DLD1 (cell line): ENCODE results near the gene NACC2.
"Not testable (repeated sequence)": the region's sequence is repeated elsewhere in the genome, so short reads cannot be mapped to it uniquely, and the experiment has no call there.

Source experiments
- in situ Hi-C: cut with HindIII; loops from 2 replicates; pipeline ENCODE4 v1.10.0; 2017; ENCODE audit warnings: low sequenced_read_pairs

Gene NACC2

DNA sequence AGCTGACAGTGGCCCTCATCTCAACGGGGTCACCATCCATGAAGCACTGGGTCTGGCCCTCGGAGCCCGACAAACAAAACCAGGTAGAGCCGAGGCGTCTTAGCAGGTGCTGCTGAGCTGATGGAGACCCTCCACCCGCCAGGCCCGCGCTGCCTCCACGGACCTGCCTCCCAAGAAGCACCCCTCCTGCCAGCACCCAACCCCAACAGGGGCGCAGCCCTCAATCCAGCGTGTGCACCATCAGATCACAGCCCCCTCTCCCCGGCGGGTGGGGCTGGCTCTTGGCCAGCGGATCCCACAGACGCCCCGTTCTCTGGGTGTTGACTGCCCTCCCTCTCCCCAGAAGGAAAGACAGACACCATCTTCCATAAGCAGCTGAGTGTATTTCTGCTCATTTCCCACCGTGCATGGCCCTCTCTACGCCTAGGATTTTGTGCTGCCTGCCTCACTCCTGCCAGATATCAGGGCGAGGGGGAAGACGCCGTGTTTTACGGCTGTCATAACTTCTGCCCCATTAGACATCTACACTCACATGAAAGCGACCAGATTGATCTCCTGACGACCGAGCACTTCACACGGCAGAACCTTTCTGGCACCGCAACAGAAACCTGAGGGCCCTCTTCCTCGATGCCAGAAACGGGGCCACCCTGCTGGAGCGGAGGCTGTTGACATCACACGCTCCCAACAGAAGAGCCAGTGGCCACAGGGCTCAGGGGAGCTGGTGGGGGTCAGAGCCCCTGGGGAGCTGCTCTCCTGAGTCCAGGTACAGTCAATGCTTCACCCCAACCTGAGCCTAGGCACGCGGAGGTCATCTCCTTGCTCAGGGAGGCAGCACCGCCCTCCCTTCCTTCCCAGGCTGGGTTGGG lies 12.4 kb downstream of the NACC2 start:
- in situ Hi-C loops = no loop called here

DNA sequence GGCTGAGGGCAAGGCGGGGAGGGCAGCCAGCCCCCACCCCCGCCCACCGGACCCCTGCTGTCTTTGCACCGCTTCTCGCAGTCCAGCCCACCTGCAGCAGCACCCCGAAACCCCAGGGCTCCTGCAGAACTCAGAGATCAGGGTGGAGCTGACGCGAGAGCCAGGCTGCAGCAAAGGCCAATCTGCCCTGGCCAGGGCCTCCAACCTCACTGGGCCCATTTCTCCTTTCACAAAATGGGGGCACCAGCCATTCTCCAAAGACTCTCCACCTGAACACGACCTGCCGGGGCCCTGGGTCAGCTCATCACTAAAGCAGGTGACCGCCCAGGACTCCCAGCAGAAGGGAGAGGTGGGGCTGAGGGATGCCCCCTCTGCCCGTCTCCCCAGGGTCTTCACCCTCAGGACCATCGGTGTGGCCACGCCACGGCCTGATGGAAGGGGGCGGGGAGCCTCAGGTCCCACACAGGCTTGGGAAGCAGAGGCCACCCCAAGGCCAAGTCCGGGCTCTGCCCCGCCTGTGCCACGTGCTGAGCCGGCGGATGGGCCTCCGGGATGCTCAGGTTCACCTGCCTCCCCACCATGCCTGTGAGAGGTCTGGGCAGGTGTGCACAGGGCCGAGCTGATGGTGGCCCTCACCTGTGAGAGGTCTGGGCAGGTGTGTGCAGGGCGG lies 13.1 kb downstream of the NACC2 start:
- in situ Hi-C loops = no loop called here

DNA sequence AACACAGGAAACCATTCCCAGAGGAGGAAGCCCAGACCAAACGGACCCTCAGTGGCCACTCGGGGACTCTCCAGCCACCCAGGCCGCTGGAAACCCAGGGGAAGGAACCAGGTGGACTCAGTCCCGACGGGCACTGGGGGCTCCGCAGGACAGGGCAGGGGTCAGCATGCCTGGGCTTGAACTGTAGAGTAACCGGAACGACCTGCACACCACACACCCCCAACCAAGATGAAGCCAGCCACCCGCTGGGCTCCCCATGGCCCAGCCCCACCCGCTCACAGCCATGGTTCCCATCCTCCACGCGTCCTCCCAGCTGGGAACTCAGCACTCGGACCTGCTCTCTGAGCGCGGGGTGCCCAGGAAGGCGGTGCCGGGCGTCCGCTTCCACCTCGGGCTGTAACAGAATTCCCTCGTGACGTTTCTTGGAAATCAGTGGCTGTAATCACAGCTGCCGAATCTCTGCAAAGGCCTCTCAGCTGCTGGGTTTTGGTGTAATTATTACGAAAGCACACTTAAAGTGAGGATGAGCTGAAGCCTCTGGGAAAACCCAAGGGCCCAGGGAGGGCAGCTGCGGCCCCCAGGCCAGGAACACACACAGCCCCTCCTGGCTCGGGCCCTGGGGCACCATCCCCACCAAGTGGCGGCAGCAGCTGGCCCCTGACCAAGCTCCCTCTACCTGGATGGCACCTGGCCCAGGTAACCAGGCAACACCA lies 13.8 kb downstream of the NACC2 start:
- in situ Hi-C loops = no loop called here

DNA sequence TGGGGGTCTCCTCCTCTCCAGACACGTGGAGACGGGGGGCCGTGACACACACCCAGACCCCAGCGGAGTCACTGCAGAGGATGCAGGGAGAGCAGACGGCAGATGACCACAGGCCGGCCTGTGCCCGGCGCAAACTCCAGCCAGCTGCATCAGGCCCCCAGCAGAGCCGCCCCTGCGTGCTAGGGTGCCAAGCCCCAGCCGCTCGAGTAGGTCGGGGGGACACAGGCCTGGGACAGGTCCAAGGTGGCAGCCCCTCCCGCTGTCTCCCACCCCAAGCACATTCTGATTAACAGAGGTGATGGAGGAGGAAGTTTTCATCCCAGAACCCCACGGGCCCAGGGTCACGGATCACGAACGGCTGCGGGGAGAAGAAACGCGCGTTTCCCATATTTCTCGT lies 14.4 kb downstream of the NACC2 start:
- in situ Hi-C loops = no loop called here

DNA sequence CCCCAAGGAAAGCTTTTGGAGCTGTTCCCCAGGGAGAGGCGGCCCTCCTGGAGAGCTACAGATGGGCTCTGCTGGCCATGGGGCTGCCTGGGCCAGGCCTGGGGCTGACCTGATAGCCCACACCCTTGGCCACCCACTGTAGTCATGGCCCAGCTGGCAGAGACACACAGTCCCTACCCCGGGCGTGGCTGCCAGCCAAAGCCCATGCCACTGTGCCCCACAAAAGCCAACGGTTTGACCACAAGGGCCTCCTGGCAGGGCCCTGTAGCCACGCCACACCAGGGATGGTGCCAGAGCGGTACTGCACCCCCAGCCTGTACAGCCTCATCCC lies 15.2 kb downstream of the NACC2 start:
- in situ Hi-C loops = no loop called here

DNA sequence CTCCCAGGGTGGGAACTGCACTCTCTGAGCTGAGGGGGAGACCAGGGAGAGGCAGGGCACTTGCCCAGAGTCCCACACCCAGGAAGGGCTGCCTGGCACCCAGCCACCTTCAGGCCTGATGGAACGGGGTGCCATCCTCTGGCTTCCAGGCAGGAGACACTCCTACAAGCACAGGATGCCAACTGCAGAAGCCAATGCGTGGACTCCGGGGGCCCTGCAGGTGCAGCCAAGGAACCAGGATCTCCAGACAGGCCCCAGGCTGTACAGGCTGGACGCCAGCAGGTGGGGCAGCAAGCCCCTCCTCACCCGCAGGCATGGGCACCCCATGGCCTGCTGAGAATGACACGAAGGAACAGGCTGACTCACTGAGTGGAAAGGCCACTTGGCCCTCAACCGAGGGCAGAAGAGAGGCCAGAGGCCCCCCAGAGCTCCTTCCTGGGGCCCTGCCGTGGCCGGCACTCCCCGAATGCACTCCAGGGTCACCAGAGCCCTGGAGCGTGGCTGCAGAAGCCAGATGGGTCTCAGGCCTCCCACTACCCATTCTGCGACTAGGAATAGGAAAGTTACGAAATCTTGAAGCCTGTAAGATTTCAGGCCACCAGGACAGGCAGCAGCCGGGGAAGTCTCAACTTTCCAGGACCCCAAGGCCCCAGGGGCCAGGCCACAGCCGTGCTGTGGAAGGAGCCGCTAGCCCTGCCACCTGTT lies 15.7 kb downstream of the NACC2 start:
- in situ Hi-C loops = no loop called here

DNA sequence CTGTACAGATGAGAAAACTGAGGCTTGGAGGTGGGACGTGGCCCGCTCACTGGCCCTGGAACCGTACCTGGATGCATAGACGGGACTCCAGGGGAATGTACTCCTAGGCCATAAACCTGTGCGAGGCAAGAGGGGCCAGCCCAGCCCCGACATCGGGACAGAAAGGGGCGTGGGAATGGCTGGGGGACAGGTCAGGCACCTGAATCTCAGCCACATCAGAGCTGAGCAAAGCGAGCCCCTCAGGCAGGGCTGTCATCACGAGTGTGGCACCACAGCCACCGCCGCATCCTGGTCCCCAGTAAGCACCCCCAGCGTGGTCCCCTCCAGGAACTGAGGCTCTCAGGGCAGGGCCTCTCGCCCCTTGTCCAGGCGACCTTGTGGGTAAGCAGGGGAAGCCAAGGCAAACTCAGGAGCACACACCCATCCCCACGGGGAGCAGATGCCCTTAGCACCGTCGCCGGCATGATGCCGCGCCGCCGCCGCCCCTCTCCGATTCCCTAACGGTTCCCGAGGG lies 16.5 kb downstream of the NACC2 start:
- in situ Hi-C loops = no loop called here

DNA sequence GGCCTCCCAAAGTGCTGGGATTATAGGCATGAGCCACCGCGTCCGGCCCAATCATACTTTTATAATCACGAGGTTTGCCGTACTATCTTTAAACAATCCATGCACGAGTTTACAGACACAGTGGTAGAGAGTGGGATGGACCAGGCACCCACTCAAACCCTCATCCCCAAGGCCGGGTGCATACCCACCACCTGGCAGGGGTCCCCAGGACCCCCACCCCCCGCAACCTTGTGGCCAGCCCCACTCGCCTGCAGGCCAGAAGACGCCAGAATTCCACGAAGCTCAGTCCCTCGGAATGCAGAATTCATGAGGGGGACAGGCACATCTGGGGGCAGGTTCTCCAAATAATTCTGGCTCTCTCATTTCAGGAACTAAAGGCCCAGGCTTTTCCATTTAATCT lies 17.1 kb downstream of the NACC2 start:
- in situ Hi-C loops = no loop called here

DNA sequence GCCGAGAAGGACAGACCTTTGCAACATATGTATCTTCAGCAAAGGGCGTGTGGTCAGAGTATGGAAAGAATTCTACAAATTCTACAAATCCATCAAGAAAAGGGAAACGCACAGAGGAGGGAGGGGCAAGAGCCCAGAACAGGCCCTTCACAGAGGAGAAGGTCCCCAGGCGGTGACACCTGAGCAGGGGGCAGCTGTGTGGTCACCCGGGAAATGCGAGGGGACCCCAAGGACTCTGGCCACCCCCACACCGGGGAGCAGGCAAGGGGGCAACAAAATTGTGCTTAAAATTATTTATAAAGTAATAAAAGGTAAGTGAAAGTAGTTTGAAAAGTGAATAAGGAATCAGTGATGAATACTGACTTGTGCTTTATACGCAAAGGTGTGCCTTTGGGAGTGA lies 17.6 kb downstream of the NACC2 start:
- in situ Hi-C loops = no loop called here

DNA sequence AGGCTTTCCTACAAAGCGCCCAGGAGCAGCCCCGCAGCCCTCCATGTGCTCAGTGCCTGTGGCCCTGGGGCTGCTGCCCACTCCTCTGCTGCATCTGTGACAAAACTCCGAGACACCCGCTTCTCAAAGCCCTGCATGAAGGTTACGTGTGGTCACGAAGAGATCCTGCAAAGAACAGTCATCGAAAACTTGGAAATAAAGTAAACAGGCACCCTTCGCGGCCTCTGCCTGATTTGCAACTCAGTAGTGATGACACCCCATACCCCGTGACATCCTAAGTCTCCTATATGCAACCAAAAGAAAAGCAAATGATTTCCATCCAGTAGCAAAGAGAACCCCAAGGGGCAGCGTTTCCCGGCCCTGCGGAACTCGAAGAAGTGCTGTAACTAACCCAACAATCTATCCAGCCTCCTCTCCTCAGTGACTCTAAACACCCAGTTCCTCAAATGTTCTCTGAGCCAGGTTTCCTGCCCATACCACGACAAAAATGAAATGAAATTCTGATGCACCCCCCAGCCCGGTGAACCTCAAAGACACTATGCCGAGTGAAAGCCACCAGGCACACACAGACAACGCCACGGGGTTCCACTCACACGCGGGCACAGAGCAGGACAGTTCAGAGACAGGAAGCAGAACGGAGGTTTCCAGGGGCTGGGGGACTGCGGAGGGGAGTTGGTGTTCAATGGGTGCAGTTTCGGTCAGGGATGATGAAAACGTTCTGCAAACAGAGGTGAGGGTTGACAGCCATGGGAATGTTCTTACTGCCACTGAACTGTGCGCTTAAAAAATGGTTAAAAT lies 19.0 kb downstream of the NACC2 start:
- in situ Hi-C loops = no loop called here

DNA sequence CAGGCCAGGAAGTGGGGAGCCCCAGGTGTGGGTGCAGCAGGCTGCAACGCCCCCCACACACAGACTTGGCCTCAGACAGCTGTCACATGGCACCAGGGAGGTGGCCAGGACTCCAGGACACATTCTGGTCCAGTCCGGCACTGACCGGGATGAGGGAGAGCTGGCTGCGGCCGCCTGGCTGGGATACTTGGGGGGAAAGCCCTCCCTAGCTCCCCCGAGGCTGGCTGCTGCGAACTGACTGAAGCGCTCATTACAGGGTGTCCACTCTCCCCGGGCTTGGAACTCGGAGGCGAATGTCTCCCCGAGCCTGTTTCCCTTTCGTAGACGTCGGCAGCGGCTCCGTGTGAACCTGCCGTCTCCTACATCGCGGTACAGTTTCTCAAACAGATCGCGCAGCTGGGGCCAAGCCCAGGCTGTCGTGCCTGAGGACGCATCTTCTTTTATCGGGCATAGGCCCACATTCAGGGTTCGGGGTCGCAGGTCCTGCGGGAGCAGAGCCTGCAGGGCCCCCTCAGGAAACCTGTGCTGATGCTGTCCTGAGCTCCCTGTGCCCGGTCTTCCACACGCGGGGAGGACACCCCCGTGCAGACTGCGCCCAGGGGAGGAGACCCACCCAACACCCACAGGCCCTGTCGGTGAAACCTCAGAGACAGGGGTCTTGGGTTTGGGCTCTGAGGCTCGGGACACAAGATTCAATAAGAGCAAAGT lies 19.8 kb downstream of the NACC2 start:
- in situ Hi-C loops = no loop called here

DNA sequence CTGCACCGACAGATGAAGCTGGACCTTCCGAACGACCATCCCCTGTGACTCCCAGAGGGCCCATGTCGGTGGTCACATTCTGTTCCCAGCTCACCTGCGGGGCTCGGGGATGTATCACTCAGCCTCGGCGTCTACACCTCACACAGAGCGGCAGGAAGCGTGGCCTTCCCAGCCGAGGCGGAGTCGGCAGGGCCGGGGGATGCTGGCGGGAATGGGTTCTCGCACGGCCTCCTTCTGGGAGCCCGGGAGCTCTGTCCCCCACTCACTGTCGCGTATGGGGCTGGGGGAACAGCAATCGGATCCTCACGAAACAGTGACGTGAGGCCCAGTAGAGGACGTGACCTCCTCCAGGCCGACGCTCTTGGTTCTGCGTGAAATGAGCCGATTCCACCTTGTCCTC lies 20.4 kb downstream of the NACC2 start:
- in situ Hi-C loops = no loop called here

DNA sequence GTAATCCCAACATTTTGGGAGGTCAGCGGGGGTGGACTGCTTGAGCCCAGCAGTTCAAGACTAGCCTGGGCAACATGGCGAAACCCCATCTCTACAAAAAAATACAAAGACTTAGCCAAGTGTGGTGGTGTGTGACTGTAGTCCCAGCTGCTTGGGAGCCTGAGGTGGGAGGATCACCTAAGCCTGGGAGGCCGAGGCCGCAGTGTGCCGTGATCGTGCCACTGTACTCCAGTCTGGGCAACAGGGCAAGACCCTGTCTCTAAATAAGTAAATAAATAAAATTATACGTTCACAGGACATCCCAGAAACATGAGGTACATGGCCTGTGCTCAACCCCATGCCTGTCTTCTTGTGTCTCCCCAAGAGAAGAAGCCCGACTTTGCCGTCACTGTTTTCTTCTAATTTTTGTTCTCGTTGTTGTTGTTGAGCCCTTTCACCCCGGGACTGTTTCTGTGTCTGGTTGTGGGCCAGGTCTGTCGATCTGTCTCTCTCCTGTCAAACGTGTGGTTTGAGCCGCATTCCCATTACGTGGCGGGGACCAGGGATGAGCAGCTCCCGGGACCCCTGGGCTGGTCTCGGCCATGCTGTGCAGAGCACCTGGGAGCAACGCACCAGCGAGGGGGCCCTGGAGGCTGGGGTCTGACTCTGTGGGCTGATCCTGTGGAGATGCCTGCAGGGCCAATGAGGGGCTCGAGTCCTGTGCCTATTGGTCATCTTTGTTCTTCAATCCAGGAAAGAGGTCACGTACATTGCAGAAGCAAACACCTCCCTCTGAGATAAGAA lies 32.2 kb downstream of the NACC2 start:
- in situ Hi-C loops = no loop called here

DNA sequence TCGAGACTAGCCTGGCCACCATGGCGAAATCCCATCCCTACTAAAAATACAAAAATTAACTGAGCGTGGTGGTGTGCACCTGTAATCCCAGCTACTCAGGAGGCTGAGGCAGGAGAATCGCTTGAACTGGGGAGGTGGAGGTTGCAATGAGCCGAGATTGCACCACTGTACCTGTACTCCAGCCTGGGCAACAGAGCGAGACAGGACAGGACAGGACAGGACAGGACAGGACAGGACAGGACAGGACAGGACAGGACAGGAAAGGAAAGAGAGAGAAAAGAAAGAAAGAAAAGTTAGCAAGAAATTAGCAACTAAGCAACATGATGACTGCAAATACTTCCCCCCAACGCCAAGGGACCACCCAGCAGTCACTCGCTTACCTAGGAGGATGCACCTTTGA lies 33.2 kb downstream of the NACC2 start:
- in situ Hi-C loops = not testable (repeated sequence)

DNA sequence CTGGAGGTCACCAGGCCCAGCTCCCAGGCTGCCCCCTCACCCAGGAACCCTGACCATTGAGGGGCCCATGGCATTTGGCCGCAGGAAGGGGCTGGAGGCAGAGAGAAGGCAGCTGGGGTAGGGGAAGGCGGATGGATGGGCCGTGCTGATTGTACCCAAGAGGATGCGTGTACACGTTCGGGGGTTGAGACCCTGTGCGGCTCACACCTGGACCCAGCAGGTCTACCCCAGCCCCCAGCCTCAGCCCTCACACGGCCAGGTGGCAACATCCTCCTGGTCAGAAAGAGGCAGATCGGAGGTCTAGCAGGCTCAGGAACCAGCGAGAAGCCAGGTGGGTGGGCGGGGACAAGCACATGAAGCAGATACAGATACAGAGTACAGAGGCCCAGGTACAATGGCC lies 33.7 kb downstream of the NACC2 start:
- in situ Hi-C loops = no loop called here

DNA sequence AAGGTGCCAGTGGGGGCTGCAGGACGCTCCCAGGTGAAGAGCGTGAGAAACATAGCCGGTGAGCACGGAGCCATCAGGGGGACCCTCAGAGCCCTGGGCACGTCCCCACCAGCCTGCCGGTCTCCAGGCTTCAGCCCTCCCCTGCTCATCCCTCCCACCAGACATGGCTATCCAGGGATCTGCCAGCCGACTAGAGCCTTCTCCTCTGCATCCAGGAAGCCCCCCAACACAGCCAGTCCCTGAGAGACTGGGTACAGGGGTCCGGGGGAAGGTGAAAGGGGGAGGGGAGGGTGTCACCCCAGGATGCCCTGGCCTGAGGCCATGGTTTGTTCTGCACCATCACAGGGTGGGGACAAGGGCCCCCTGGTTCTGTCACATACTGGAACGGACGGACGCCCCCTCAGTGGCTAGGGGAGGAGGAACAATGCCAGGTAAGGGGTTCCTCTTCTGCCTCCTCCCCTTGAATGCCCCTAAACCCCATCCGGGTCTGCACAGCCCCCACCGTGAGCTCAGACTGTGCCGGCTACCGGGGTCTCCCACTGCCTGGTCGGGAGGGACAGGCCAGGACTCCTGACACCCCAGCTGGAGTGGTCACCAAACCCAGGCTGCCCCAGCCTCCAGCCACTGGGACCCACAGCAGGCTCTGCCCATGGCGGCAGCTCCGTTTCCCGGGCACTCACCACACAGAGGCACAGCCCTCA lies 34.3 kb downstream of the NACC2 start:
- in situ Hi-C loops = no loop called here

DNA sequence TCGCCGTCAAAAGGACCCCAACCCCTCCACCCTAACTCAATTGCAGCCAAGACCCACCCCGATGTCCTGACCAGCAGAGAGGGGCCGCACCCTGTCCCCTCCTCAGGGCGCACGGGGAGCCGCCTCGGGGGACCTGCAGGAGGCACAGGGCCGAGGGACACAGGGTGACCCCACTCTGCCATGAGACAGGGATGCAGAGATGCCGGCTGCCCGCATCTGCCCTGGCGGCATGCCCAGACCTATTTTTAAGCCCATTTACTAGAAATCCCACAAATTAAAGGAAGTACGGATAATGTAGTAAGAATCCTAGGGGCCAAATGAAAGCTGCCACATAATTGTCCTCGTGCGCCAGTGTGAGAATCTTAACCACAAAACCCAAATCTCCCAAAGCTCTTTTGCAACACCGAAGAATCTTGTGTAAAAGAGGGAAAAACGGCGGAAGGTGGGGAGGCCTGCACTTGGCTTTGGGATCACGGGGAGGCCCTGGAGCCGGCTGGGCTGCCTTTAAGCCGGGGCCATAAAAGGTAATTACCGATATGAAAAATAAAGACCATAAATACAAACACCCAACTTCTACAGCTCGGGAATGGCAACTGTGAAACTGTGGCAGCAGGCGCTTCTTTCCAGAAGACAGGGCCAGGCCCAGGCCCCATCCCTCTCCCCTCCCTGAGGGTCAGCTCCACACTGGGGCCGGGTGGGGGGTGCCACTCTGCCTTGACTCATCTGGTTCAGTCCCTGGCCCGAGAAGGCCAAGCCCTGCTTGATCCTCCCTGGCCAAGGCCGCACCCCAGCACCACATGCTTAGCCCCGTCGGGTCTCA lies 35.0 kb downstream of the NACC2 start:
- in situ Hi-C loops = loop anchor here (5.0 kb wide), 1 partner anchor 52 kb away; no protein-coding TSS in a partner anchor
